ENCODE data around the gene COL5A1.
"Not testable (repeated sequence)": the region's sequence is repeated elsewhere in the genome, so short reads cannot be mapped to it uniquely, and the experiment has no call there.

The COL5A1 gene

GRCh38 chr9:134854541-134854981 is 213.0 kb downstream of the COL5A1 start:
- no peak for DNase-seq (ENCODE audit: low read depth in 2 of 2)

GRCh38 chr9:134855231-134855899 is 213.8 kb downstream of the COL5A1 start:
- DNase-seq (ENCODE audit: low read depth in 2 of 2) = no peak

GRCh38 chr9:134855900-134856377 is 214.3 kb downstream of the COL5A1 start:
- no peak for DNase-seq (ENCODE audit: low read depth in 2 of 2)

- not testable (repeated sequence) for DNase-seq (ENCODE audit: low read depth in 2 of 2)
These were observed 215.8 kb downstream of the COL5A1 start for GRCh38 chr9:134857451-134857850.

GRCh38 chr9:134858051-134858841 is 216.6 kb downstream of the COL5A1 start:
- DNase-seq (ENCODE audit: low read depth in 2 of 2) = no peak

- DNase-seq (ENCODE audit: low read depth in 2 of 2) = no peak
These were observed 218.9 kb downstream of the COL5A1 start for GRCh38 chr9:134860510-134860909.

- no peak for DNase-seq (ENCODE audit: low read depth in 2 of 2)
These were observed 220.2 kb downstream of the COL5A1 start for GRCh38 chr9:134861595-134862334.

- DNase-seq (ENCODE audit: low read depth in 2 of 2) = no peak
These were observed 221.8 kb downstream of the COL5A1 start for GRCh38 chr9:134863306-134863902.

GRCh38 chr9:134863941-134864820 is 222.6 kb downstream of the COL5A1 start:
- DNase-seq (ENCODE audit: low read depth in 2 of 2) = no peak

GRCh38 chr9:134864821-134865190 is 223.2 kb downstream of the COL5A1 start:
- DNase-seq (ENCODE audit: low read depth in 2 of 2) = no peak

GRCh38 chr9:134867917-134868750 is 226.5 kb downstream of the COL5A1 start:
- no peak for DNase-seq (ENCODE audit: low read depth in 2 of 2)

- no peak for DNase-seq (ENCODE audit: low read depth in 2 of 2)
These were observed 227.3 kb downstream of the COL5A1 start for GRCh38 chr9:134868751-134869553.

- no peak for DNase-seq (ENCODE audit: low read depth in 2 of 2)
These were observed 228.1 kb downstream of the COL5A1 start for GRCh38 chr9:134869554-134870300.

GRCh38 chr9:134870301-134870694 is 228.7 kb downstream of the COL5A1 start:
- no peak for DNase-seq (ENCODE audit: low read depth in 2 of 2)

- no peak for DNase-seq (ENCODE audit: low read depth in 2 of 2)
These were observed 229.4 kb downstream of the COL5A1 start for GRCh38 chr9:134870746-134871662.

GRCh38 chr9:134871697-134872340 is 230.2 kb downstream of the COL5A1 start:
- DNase-seq (ENCODE audit: low read depth in 2 of 2) = no peak

Measured in fibroblast of skin of left biceps (primary cell).